MCF 10A (cell line): Measurements from ENCODE around the gene COX14. TPM values are rescaled to one million over a fixed set of nuclear protein-coding genes. Genes with fewer than 3 reads are reported as not detected.

Experiments
- BruUV-seq: library from RNA; stranded (reverse); fragments of 400-500 nt; replicated peaks from 2 replicates; lab custom pipeline; 2021; lab: Mats Ljungman, UMichigan
- CTCF ChIA-PET: fragments of 300-600 bp; sonication (Branson Sonifier 250); formaldehyde crosslinking; extraction: SDS; loops from one replicate; lab custom pipeline; 2021; ENCODE audit warnings: antibody characterized with exemption, inconsistent platforms; lab: Yijun Ruan, JAX
- POLR2A ChIA-PET: fragments of 300-600, 350-650 bp; sonication (Branson Sonifier 250); formaldehyde crosslinking; extraction: SDS; loops from one replicate; lab custom pipeline; 2020; ENCODE audit warnings: antibody characterized with exemption, inconsistent platforms; lab: Yijun Ruan, JAX
- DNase-seq: peaks from one replicate; pipeline ENCODE4 v3.0.0-alpha.2; 2018; ENCODE audit not compliant: unreplicated experiment
- H3K27ac Mint-ChIP-seq: one replicate; pipeline ENCODE4 v1.8.0; 2022; ENCODE audit warnings: mild to moderate bottlenecking, low read depth, mixed read lengths; ENCODE audit not compliant: unreplicated experiment
- H3K27me3 Mint-ChIP-seq: one replicate; pipeline ENCODE4 v1.8.0; 2022; ENCODE audit warnings: mixed read lengths; ENCODE audit not compliant: insufficient read depth, unreplicated experiment
- H3K36me3 Mint-ChIP-seq: one replicate; pipeline ENCODE4 v1.8.0; 2022; ENCODE audit warnings: mild to moderate bottlenecking, moderate library complexity, mixed read lengths; ENCODE audit not compliant: insufficient read depth, unreplicated experiment
- H3K4me1 Mint-ChIP-seq: one replicate; pipeline ENCODE4 v1.8.0; 2022; ENCODE audit warnings: mixed read lengths; ENCODE audit not compliant: insufficient read depth, unreplicated experiment
- H3K4me3 Mint-ChIP-seq: one replicate; pipeline ENCODE4 v1.8.0; 2022; ENCODE audit warnings: mild to moderate bottlenecking, moderate library complexity, mixed read lengths; ENCODE audit not compliant: unreplicated experiment
- H3K9me3 Mint-ChIP-seq: one replicate; pipeline ENCODE4 v1.8.0; 2022; ENCODE audit warnings: mixed read lengths; ENCODE audit not compliant: unreplicated experiment
- CTCF ChIP-seq: fragments of 200-600 bp; IDR thresholded peaks from one replicate; pipeline ENCODE4 v1.8.0; 2022; ENCODE audit warnings: antibody characterized with exemption, mild to moderate bottlenecking; ENCODE audit not compliant: unreplicated experiment
- intact Hi-C: fragments of 100-400 bp; cut with micrococcal nuclease; formaldehyde crosslinking; loops from 2 replicates; pipeline ENCODE4 v1.14.1; 2022
- total RNA-seq: library from RNA; stranded (reverse); gene quantifications from 2 replicates; pipeline ENCODE4 v1.2.3, GENCODE V29; 2022

The COX14 gene
- total RNA-seq, 1 experiment from 2014 or later = 43.6 TPM

GRCh38 chr12:50079771-50080170, 32.3 kb upstream of the COX14 start:
- intact Hi-C loops = loop anchor here (5.0 to 10.0 kb wide), 2 partner anchors 233 to 555 kb away; no protein-coding TSS in a partner anchor
- Mint-ChIP-seq H3K4me3 (no peak overlapping the region), H3K9me3 (no peaks in the 10 kb centered on the region), H3K36me3 (no peaks in the 10 kb centered on the region), H3K27ac (no peak overlapping the region), H3K27me3 (no peaks in the 10 kb centered on the region), H3K4me1 (peaks cover 10% of the 10 kb centered on the region)
- DNase-seq = no peak
- BruUV-seq = no TSS peak
- CTCF ChIA-PET = interaction anchor here (0.6 to 2.0 kb wide), 3 partner anchors 10 to 34 kb away, joined by 3 to 7 read pairs (median 5); partner anchors contain the start of gene COX14
- POLR2A ChIA-PET = no interaction called here
- no peak for TF ChIP-seq CTCF

GRCh38 chr12:50081096-50081808, 30.8 kb upstream of the COX14 start:
- DNase-seq = no peak
- Mint-ChIP-seq H3K36me3 (peaks cover 1% of the 10 kb centered on the region), H3K27me3 (no peaks in the 10 kb centered on the region), H3K9me3 (no peaks in the 10 kb centered on the region), H3K4me3 (no peak overlapping the region), H3K27ac (no peak overlapping the region), H3K4me1 (peaks cover 12% of the 10 kb centered on the region)
- ChIA-PET CTCF (interaction anchor here (0.6 to 11.7 kb wide), 6 partner anchors 10 to 114 kb away, joined by 3 to 232 read pairs (median 4); partner anchors contain the start of genes COX14 and GPD1), POLR2A (interaction anchor here (0.6 kb wide), 1 partner anchor 175 kb away, joined by 3 read pairs; no protein-coding TSS in a partner anchor)
- no peak for TF ChIP-seq CTCF
- intact Hi-C loops = no loop called here
- no TSS peak for BruUV-seq

- no peak overlapping the region for H3K4me3 Mint-ChIP-seq
- H3K27ac Mint-ChIP-seq = no peak overlapping the region
These were observed 29.4 kb upstream of the COX14 start for GRCh38 chr12:50082644-50083043.

More at GRCh38 chr12:50082644-50083043, 29.4 kb upstream of the COX14 start:
- no TSS peak for BruUV-seq
- Mint-ChIP-seq H3K4me1 (peaks cover 21% of the 10 kb centered on the region), H3K27me3 (no peaks in the 10 kb centered on the region), H3K9me3 (no peaks in the 10 kb centered on the region), H3K36me3 (peaks cover 14% of the 10 kb centered on the region)
- CTCF ChIA-PET = interaction anchor here (0.6 to 11.7 kb wide), 9 partner anchors 12 to 1807 kb away, joined by 3 to 232 read pairs (median 3); partner anchors contain the start of genes COX14 and GPD1
- POLR2A ChIA-PET = interaction anchor here (4.4 kb wide), 1 partner anchor 29 kb away, joined by 70 read pairs; the partner anchor contains the start of gene COX14
- intact Hi-C loops = no loop called here
- no peak for DNase-seq
- no peak for TF ChIP-seq CTCF
